Measurements from ENCODE around the gene MYPOP.
A peak's percentile ranks its signal among the peaks of the same experiment; 100 is the strongest.

MYPOP gene

GRCh38 chr19:45852983-45853382, 49.4 kb downstream of the MYPOP start:
- DNase-seq (ENCODE audit: extremely low read depth, low read depth): no peak
- TF ChIP-seq CTCF (IDR thresholded peaks at IDR 0.05; ENCODE audit: low read depth, low read length, missing control alignments): no peak
- H3K4me3 ChIP-seq (replicated peaks; ENCODE audit: low read depth, low read length): no peak overlapping the region

GRCh38 chr19:45852145-45852750, 50.2 kb downstream of the MYPOP start:
- no peak for TF ChIP-seq CTCF (IDR thresholded peaks at IDR 0.05; ENCODE audit: low read depth, low read length, missing control alignments)
- DNase-seq (ENCODE audit: extremely low read depth, low read depth): no peak
- no peak overlapping the region for H3K4me3 ChIP-seq (replicated peaks; ENCODE audit: low read depth, low read length)

- DNase-seq (ENCODE audit: extremely low read depth, low read depth): no peak
- TF ChIP-seq CTCF (IDR thresholded peaks at IDR 0.05; ENCODE audit: low read depth, low read length, missing control alignments): peak; percentile 33
- H3K4me3 ChIP-seq (replicated peaks; ENCODE audit: low read depth, low read length): no peak overlapping the region
Measured at GRCh38 chr19:45848922-45849321, 53.5 kb downstream of the MYPOP start.

GRCh38 chr19:45847663-45848062, 54.8 kb downstream of the MYPOP start:
- DNase-seq (ENCODE audit: extremely low read depth, low read depth): no peak
- no peak for TF ChIP-seq CTCF (IDR thresholded peaks at IDR 0.05; ENCODE audit: low read depth, low read length, missing control alignments)
- no peak overlapping the region for H3K4me3 ChIP-seq (replicated peaks; ENCODE audit: low read depth, low read length)

GRCh38 chr19:45842198-45842597, 60.2 kb downstream of the MYPOP start:
- DNase-seq (ENCODE audit: extremely low read depth, low read depth): no peak
- no peak overlapping the region for H3K4me3 ChIP-seq (replicated peaks; ENCODE audit: low read depth, low read length)
- no peak for TF ChIP-seq CTCF (IDR thresholded peaks at IDR 0.05; ENCODE audit: low read depth, low read length, missing control alignments)
